Right renal cortex interstitium (tissue), 3 donors: ENCODE measurements around the gene TAGLN3. TPM values are rescaled to one million over a fixed set of nuclear protein-coding genes. Genes with fewer than 3 reads are reported as not detected.

Experiments
- DNase-seq, 3 donors: peaks; one replicate each; pipeline ENCODE4 v3.0.0-alpha.2; 2013; ENCODE audit warnings: low read depth in 3 of 3, low spot score in 2 of 3
- polyA plus RNA-seq, 3 donors: library from polyadenylated mRNA; unstranded; fragments of 120-200 nt; gene quantifications; one replicate each; pipeline ENCODE4 v1.2.1, GENCODE V29; 2013; ENCODE audit not compliant: insufficient read length in 3 of 3

TAGLN3 gene
- polyA plus RNA-seq, 3 donors, result 1.4 to 2.1 (median 2.1) TPM

- DNase-seq, result no peak
Measured at GRCh38 chr3:111976254-111976653, 22.5 kb upstream of the TAGLN3 start.

DNA sequence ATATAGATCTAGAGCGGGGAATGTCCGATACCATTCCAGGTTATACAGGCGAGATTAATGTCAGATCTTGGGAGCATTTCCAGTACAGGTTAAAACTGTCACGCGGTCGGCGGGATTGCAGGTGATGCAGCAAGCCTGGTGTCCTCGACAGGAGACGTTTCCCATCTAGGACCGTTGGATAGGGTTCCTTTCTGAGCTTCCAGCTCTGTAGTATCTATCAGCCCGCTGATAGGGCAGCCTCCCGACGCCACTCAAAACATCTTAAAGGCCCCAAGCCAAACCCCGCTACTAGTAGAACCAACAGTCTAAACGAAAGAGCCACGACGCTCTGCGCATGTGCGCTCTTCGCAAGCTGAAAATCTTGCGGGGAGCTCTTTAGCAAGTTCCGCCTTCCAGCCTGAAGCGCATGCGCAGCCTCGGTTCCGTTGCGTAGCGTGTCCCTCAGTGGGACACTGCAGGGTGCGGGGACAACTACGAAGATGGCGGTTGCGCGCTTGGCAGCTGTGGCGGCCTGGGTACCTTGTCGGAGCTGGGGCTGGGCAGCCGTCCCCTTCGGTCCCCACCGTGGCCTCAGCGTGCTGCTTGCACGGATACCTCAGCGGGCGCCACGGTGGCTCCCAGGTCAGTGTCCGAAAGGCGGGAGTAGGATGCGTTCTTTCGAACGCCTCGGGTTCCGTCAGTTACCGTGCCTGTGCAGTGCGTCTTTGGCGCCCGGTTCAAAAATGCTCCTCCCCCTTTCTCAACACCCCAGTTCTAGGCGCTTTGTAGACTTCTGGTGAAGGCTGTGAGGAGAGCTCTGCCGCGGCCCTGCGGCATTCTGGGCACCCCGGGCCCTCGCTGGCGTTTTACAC is 19.9 kb upstream of the TAGLN3 start, which contains the start of gene ABHD10:
Gene ABHD10, plus strand, starts transcription at position 444 of the 851 bp plus-strand sequence. Its CDS starts 36 bp downstream, at position 480.
- peak; percentile 97 to 98 (median 98) for DNase-seq

GRCh38 chr3:111979434-111980038 is 19.2 kb upstream of the TAGLN3 start:
- no peak for DNase-seq

GRCh38 chr3:111980716-111981456 is 17.8 kb upstream of the TAGLN3 start:
- no peak for DNase-seq

GRCh38 chr3:111981457-111981763 is 17.3 kb upstream of the TAGLN3 start:
- DNase-seq, result no peak

DNA sequence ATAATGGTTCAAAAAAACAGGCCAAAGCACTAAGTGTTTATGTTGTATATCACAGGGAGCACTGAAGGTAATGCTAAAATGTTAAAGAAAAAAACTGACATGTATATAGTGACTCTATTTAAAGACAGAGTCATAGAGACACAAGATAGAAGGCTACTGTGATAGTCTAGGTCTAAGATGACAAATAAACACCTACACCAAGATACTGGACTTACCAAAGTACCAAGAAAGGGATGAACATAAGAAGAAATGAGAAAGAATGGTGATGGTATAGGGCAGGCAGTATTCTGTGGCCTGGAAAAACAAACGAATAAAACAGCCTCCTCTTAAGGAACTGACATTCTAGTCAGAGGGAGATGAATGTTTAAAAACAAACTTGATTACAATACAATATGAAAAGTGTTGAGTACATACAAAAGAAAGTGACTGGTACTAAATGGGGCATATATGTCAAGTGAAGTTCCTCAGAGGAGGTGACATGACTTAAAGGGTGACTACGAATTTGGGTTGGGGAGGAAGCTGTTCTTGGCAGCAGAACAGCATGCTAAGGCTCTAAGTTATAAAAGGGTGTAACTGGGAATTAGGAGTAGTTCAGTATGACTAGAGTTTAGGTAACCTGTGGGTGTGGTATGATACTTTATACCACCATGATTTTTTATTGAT is 14.0 kb upstream of the TAGLN3 start:
- no peak for DNase-seq

DNA sequence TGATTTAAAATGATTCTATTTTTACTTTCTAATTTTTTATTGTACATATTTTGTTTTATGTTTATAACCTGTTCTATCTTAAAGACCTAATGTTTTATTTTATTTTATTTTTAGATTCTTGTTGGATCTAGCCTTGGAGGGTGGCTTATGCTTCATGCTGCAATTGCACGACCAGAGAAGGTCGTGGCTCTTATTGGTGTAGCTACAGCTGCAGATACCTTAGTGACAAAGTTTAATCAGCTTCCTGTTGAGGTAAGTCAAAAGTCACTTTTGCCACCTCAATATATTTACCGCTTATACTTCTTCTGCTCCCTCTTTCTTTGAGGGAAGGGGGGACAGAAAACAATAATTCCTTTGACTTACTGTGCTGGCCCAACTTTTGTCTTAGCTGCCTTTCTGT is 11.9 kb upstream of the TAGLN3 start:
- no peak for DNase-seq

- no peak for DNase-seq
Measured at GRCh38 chr3:111989061-111989678, 9.6 kb upstream of the TAGLN3 start.

DNA sequence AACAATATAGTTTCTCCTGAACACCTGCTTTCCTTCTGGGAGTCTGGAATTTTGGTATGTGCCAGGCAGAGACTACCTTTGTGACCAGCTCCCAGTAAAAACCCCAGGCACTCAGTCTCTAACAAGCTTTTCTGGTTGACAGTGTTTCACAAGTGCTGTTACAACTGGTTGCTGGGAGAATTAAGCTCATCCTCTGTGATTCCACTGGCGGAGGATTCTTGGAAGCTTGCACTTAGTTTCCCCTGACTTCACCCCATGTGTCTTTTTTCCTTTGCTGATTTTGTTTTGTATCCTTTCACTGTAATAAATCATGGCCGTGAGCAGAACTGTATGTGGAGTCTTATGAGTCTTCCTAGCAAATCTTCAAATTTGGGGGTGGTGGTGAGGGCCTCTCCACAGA is 5.7 kb upstream of the TAGLN3 start:
- no peak for DNase-seq

GRCh38 chr3:111999484-112000324 is 982 bp downstream of the TAGLN3 start:
- DNase-seq, result no peak

DNA sequence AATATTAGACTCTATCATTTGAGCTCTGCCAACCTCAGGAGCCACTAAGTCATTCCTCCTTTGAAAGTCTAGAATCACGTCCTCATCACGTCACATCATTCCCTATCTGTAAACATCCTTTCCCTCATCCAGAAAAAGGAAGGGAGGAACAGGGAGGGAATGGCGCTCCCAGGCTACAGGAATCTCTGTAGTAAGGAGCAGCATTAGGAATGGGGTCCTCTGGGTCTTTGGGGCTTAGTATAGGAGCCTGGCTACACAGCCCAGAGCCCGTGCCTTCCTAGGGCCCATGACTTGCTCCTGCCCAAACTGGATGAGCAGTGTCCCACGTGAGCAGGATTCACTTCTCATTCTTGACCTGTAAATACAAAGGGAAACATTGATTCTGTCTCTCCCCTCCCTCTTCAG is 1.6 kb downstream of the TAGLN3 start:
- no peak for DNase-seq

DNA sequence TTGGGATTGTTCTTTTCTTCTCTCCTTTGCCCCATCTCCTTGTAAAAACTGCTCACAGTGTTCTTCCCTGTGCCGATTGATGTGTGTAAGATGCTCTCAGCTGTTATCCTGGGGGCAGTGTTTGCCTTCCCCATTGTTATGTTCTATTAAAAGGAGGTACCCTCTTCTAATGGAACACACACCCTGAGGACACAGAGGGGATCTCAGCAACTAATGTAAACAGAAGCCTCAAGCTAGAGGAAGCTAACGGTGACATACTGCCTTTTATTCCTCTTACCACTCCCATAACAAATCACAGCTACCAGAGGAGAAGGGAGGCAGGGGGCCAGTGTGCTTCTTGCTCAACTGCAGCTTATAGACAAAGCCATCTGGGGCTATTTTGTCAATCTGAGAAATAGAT is 2.2 kb downstream of the TAGLN3 start:
- no peak for DNase-seq

- no peak for DNase-seq
Measured at GRCh38 chr3:112001526-112001925, 2.8 kb downstream of the TAGLN3 start.

DNA sequence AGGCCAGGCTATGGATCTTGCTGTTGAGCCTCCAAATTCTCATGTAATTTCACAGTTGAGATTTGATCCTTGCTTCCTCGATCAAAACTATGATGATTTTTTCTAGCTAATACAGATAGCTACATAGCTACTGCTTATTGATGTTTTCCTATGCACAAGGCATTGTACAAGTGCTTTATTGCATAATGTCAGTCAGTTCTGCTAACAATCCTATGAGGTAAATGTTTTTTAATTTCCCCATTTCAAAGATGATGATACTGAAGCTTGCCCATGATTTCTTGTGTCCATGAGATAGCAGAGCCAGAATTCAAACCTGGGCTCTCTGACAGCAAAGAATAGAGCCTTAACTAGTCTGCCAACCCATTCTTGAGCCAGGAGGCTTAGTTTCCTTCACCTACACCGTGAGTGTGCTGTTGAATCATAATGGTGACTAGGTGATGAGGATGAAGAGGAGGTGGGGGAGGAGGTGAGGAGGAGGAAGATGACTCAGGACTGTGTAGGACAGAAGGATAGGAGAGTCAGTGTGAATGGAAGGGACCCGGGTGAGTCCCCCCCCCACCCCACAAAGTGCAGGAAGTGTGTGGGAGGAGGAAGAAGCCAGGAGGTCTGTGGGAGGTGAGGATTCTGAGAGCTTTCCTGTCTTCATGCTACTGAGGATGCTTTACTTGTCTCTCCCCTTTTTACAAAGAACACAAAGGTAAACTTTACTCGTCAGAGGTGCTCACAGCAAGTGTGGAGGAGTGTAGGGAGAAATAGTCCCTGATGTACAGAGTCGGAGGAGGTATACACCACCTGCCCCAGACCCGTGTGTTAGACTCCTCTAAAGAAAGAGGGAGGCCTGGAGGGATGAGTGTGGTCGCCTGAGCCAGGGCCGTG is 3.6 kb downstream of the TAGLN3 start:
- DNase-seq, result no peak

- DNase-seq, result no peak
Measured at GRCh38 chr3:112003321-112004080, 4.8 kb downstream of the TAGLN3 start.

DNA sequence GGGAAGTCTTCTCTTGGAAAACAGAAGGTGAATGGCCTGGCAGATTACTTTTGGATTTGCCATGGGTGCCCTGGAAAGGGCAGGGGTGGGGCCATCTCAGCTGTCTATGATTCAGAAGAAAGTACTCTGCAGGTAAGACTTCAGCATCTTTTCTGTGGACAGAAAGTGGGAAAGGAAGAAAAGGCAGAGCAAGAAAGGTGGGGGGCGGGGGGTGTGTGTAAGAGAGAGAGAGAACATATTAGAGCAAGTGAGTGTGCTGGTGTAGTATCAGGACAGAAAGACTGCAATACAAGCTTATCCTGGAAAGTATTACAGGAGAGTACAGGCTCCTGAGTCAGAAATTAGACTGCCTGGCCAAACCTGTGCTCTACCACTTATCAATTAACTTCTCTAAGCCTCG is 5.5 kb downstream of the TAGLN3 start:
- no peak for DNase-seq

DNA sequence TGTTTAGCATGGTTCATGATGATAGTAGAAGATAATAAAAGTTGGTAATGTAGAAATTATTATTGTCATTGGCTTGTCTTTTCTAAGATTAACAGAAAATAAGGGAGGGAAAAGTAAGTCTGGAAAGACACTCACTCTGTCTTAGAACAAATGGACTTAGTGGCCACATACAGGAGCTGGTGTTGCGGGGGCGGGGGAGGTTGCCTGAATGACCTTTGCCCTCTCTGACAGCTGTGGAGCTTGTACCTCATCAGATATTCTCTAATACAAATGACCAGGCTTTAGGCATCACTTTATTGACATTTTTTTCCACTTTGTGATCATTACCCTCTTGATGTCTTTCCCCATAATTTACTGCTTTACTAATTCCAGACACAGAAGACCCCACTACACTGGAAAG is 5.9 kb downstream of the TAGLN3 start:
- DNase-seq, result no peak

DNA sequence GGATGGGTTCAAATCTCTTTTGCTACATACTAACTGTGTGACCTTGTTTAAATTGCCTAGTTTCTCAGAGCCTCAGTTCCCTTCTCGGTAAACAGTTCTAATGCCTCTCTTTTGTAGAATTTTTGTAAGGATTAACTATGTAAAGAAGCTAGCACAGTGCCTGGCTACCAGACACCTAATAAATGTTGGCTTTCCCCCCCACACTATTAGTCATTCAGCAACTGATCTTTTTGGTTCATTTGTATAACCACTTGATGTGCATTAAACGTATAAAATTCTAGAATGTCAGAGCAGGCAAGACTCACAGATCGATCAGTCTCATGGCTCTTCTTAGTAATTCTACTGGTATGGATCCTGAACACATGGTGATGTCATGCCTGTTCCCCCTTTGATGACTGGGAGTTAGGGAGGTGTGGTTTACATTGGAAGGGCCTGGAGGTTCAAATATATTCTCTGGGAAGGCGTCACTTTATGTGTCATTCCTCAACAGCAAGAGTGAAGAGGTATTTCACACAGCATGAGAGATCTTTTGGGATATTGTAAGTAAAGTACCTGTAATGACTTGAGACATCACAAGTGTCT is 6.5 kb downstream of the TAGLN3 start:
- no peak for DNase-seq
